Right atrium auricular region (tissue), 2 donors: ENCODE data around the gene PADI1. TPM values are rescaled to one million over a fixed set of nuclear protein-coding genes. Genes with fewer than 3 reads are reported as not detected.

ENCODE experiments used
- DNase-seq: peaks from one replicate; pipeline ENCODE4 v3.0.0-alpha.2; 2019; ENCODE audit warnings: low spot score
- H3K27ac ChIP-seq, 2 donors: fragments of 200-600 bp; sonication (generic); 1 replicate in 1 of 2; 2 replicates in 1 of 2; pipeline ENCODE4 v1.5.1; 2016 to 2019
- H3K27me3 ChIP-seq, 2 donors: fragments of 200-600 bp; sonication (generic); one replicate each; pipeline versions ENCODE4 v1.5.1 to v1.6.0; 2017 to 2019
- H3K36me3 ChIP-seq: fragments of 200-600 bp; sonication (generic); one replicate; pipeline ENCODE4 v1.5.1; 2016
- H3K4me1 ChIP-seq, 2 donors: fragments of 200-600 bp; sonication (generic); one replicate each; pipeline versions ENCODE4 v1.5.1 to v1.6.0; 2017 to 2019
- H3K4me3 ChIP-seq, 2 donors: fragments of 200-600 bp; sonication (generic); 1 replicate in 1 of 2; 2 replicates in 1 of 2; pipeline ENCODE4 v1.5.1; 2017 to 2019; ENCODE audit warnings: mild to moderate bottlenecking in 1 of 2, moderate library complexity in 1 of 2
- H3K9me3 ChIP-seq, 2 donors: fragments of 200-600 bp; sonication (generic); one replicate each; pipeline ENCODE4 v1.5.1; 2019
- CTCF ChIP-seq, 2 donors: fragments of 200-600 bp; sonication (generic); IDR thresholded peaks; one replicate each; pipeline ENCODE4 v1.5.1; 2019; ENCODE audit warnings: antibody characterized with exemption in 2 of 2
- total RNA-seq, 2 donors: library from RNA; depleted of rRNA; stranded (reverse); fragments of >200 nt; gene quantifications; one replicate each; pipeline ENCODE4 v1.1.0, GENCODE V29; 2016

The PADI1 gene
- total RNA-seq, 2 donors from 2014 or later: not detected

GRCh38 chr1:17274186-17275170, 69.5 kb downstream of the PADI1 start:
- TF ChIP-seq CTCF (IDR thresholded peaks at IDR 0.05): peak in 1 of 2 donors; percentile 35
- Histone ChIP-seq H3K27me3 (no peaks in the 10 kb centered on the region), H3K9me3 (no peaks in the 10 kb centered on the region), H3K27ac (no peak overlapping the region), H3K4me1 (no peaks in the 10 kb centered on the region), H3K4me3 (no peak overlapping the region), H3K36me3 (no peaks in the 10 kb centered on the region)
- no peak for DNase-seq

- H3K27ac ChIP-seq: no peak overlapping the region
- H3K4me1 ChIP-seq: no peaks in the 10 kb centered on the region
- no peak for TF ChIP-seq CTCF (IDR thresholded peaks at IDR 0.05)
- no peak overlapping the region for H3K4me3 ChIP-seq
- H3K27me3 ChIP-seq: no peaks in the 10 kb centered on the region
- H3K9me3 ChIP-seq: no peaks in the 10 kb centered on the region
- DNase-seq: no peak
- H3K36me3 ChIP-seq: no peaks in the 10 kb centered on the region
Observed at GRCh38 chr1:17276568-17276967, 71.6 kb downstream of the PADI1 start.

GRCh38 chr1:17277511-17278159, 72.7 kb downstream of the PADI1 start:
- Histone ChIP-seq H3K27me3 (no peaks in the 10 kb centered on the region), H3K27ac (no peak overlapping the region), H3K9me3 (no peaks in the 10 kb centered on the region), H3K4me3 (no peak overlapping the region), H3K36me3 (no peaks in the 10 kb centered on the region), H3K4me1 (no peaks in the 10 kb centered on the region)
- DNase-seq: no peak
- no peak for TF ChIP-seq CTCF (IDR thresholded peaks at IDR 0.05)

- Histone ChIP-seq H3K27ac (no peak overlapping the region), H3K4me3 (no peak overlapping the region), H3K36me3 (no peaks in the 10 kb centered on the region), H3K4me1 (no peaks in the 10 kb centered on the region), H3K9me3 (no peaks in the 10 kb centered on the region), H3K27me3 (no peaks in the 10 kb centered on the region)
- no peak for TF ChIP-seq CTCF (IDR thresholded peaks at IDR 0.05)
- DNase-seq: no peak
Observed at GRCh38 chr1:17278996-17279830, 74.3 kb downstream of the PADI1 start.

GRCh38 chr1:17280436-17280835, 75.5 kb downstream of the PADI1 start:
- H3K27ac ChIP-seq: no peak overlapping the region
- H3K4me1 ChIP-seq: no peaks in the 10 kb centered on the region
- no peak for TF ChIP-seq CTCF (IDR thresholded peaks at IDR 0.05)
- H3K36me3 ChIP-seq: no peaks in the 10 kb centered on the region
- no peak overlapping the region for H3K4me3 ChIP-seq
- no peaks in the 10 kb centered on the region for H3K27me3 ChIP-seq
- DNase-seq: no peak
- H3K9me3 ChIP-seq: no peaks in the 10 kb centered on the region
